HUES48 (cell line): ENCODE measurements around the gene TOGARAM1.

Experiments
- H3K27ac ChIP-seq: one replicate; pipeline ENCODE4 v1.7.0; 2013; ENCODE audit warnings: low read depth, low read length, inconsistent platforms
- H3K27me3 ChIP-seq: 2 replicates; pipeline ENCODE4 v1.6.1; 2013; ENCODE audit warnings: mild to moderate bottlenecking, low read length; ENCODE audit not compliant: control insufficient read depth, insufficient read depth
- H3K36me3 ChIP-seq: 2 replicates; pipeline ENCODE4 v1.6.1; 2013; ENCODE audit warnings: low read length; ENCODE audit not compliant: control insufficient read depth, insufficient read depth
- H3K4me1 ChIP-seq: 2 replicates; pipeline ENCODE4 v1.6.1; 2013; ENCODE audit warnings: mild to moderate bottlenecking, low read length; ENCODE audit not compliant: control insufficient read depth, insufficient read depth
- H3K4me3 ChIP-seq: 2 replicates; pipeline ENCODE4 v1.5.1; 2013; ENCODE audit warnings: mild to moderate bottlenecking, low read depth, low read length
- H3K9ac ChIP-seq: 2 replicates; pipeline ENCODE4 v1.6.1; 2013; ENCODE audit warnings: mild to moderate bottlenecking, low read depth, low read length, moderate library complexity
- H3K9me3 ChIP-seq: 2 replicates; pipeline ENCODE4 v1.6.1; 2013; ENCODE audit warnings: low read length; ENCODE audit not compliant: control insufficient read depth, insufficient read depth

TOGARAM1 gene

GRCh38 chr14:44945264-44945663, 16.7 kb upstream of the TOGARAM1 start:
- no peaks in the 10 kb centered on the region for H3K4me1 ChIP-seq
- H3K9ac ChIP-seq = no peak overlapping the region
- H3K27ac ChIP-seq = no peak overlapping the region
- H3K4me3 ChIP-seq = no peak overlapping the region
- no peaks in the 10 kb centered on the region for H3K27me3 ChIP-seq
- no peaks in the 10 kb centered on the region for H3K9me3 ChIP-seq
- H3K36me3 ChIP-seq = peaks cover 30% of the 10 kb centered on the region

DNA sequence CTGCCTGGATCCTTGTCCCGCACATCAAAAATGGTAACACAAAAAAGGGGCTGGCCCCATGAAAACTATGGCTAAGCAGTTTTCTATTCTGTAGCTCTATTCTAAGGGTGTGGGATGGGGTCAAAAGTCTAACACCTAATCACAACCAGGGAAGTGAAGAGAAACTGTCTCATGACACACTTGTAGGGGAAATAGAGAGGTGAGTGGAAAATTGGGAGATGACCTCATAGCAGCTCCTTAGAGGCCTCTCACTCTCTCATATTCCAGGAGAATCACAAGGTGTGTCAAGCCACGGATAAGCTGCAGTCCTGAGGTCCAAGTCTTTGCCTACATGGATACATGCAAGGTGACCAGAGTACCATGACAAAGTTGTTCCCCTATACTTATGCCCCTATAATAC, 10.9 kb upstream of the TOGARAM1 start:
- no peak overlapping the region for H3K27ac ChIP-seq
- no peaks in the 10 kb centered on the region for H3K27me3 ChIP-seq
- peaks cover 7% of the 10 kb centered on the region; the same call in 1 of the 2 replicates for H3K36me3 ChIP-seq
- no peak overlapping the region for H3K4me3 ChIP-seq
- H3K4me1 ChIP-seq = no peaks in the 10 kb centered on the region
- no peaks in the 10 kb centered on the region for H3K9me3 ChIP-seq
- no peak overlapping the region for H3K9ac ChIP-seq

GRCh38 chr14:44952391-44953110, 9.4 kb upstream of the TOGARAM1 start:
- peaks cover 7% of the 10 kb centered on the region; the same call in 1 of the 2 replicates for H3K36me3 ChIP-seq
- H3K4me1 ChIP-seq = no peaks in the 10 kb centered on the region
- H3K27ac ChIP-seq = no peak overlapping the region
- no peaks in the 10 kb centered on the region for H3K27me3 ChIP-seq
- H3K9me3 ChIP-seq = no peaks in the 10 kb centered on the region
- H3K4me3 ChIP-seq = no peak overlapping the region
- no peak overlapping the region for H3K9ac ChIP-seq

GRCh38 chr14:44954750-44955149, 7.2 kb upstream of the TOGARAM1 start:
- 0 out of 2 replicates have a peak, but pooled peaks cover 3% of the 10 kb centered on the region for H3K36me3 ChIP-seq
- H3K4me3 ChIP-seq = no peak overlapping the region
- no peak overlapping the region for H3K9ac ChIP-seq
- no peak overlapping the region for H3K27ac ChIP-seq
- peaks cover 6% of the 10 kb centered on the region; the same call in 1 of the 2 replicates for H3K4me1 ChIP-seq
- H3K9me3 ChIP-seq = no peaks in the 10 kb centered on the region
- no peaks in the 10 kb centered on the region for H3K27me3 ChIP-seq

GRCh38 chr14:44955528-44955927, 6.5 kb upstream of the TOGARAM1 start:
- Histone ChIP-seq H3K4me3 (no peak overlapping the region), H3K4me1 (peaks cover 13% of the 10 kb centered on the region; the same call in 1 of the 2 replicates), H3K36me3 (0 out of 2 replicates have a peak, but pooled peaks cover 3% of the 10 kb centered on the region), H3K27ac (no peak overlapping the region), H3K9ac (no peak overlapping the region), H3K9me3 (no peaks in the 10 kb centered on the region), H3K27me3 (no peaks in the 10 kb centered on the region)

DNA sequence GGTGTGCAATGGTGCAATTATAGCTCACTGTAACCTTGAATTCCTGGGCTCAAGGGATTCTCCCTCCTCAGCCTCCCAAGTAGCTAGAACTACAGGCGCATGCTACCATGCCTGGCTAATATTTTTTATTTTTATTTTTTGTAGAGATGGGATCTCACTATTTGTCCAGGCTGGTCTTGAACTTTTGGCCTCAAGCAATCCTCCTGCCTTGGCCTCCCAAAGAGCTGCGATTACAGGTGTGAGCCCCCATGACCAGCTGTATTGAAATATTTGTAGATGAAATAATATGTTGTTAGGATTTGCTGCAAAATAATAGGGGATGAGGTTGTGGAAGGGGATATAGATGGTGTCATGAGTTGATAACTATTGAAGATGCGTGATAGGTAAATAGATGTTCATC, 5.1 kb upstream of the TOGARAM1 start:
- H3K36me3 ChIP-seq = 0 out of 2 replicates have a peak, but pooled peaks cover 3% of the 10 kb centered on the region
- H3K9ac ChIP-seq = no peak overlapping the region
- H3K4me1 ChIP-seq = peaks cover 13% of the 10 kb centered on the region; the same call in 1 of the 2 replicates
- no peak overlapping the region for H3K27ac ChIP-seq
- H3K4me3 ChIP-seq = no peak overlapping the region
- H3K9me3 ChIP-seq = no peaks in the 10 kb centered on the region
- H3K27me3 ChIP-seq = no peaks in the 10 kb centered on the region

- Histone ChIP-seq H3K4me1 (peaks cover 26% of the 10 kb centered on the region; the same call in 1 of the 2 replicates), H3K9ac (no peak overlapping the region), H3K9me3 (no peaks in the 10 kb centered on the region), H3K27me3 (no peaks in the 10 kb centered on the region), H3K27ac (no peak overlapping the region), H3K4me3 (peak overlapping the region; percentile 82), H3K36me3 (no peaks in the 10 kb centered on the region)
These were observed 2.5 kb upstream of the TOGARAM1 start for GRCh38 chr14:44959538-44959937.

GRCh38 chr14:44960146-44960545, 1.8 kb upstream of the TOGARAM1 start:
- Histone ChIP-seq H3K27ac (no peak overlapping the region), H3K27me3 (no peaks in the 10 kb centered on the region), H3K36me3 (no peaks in the 10 kb centered on the region), H3K4me1 (peaks cover 28% of the 10 kb centered on the region; the same call in 1 of the 2 replicates), H3K9ac (no peak overlapping the region), H3K9me3 (no peaks in the 10 kb centered on the region), H3K4me3 (peak overlapping the region; percentile 82)

DNA sequence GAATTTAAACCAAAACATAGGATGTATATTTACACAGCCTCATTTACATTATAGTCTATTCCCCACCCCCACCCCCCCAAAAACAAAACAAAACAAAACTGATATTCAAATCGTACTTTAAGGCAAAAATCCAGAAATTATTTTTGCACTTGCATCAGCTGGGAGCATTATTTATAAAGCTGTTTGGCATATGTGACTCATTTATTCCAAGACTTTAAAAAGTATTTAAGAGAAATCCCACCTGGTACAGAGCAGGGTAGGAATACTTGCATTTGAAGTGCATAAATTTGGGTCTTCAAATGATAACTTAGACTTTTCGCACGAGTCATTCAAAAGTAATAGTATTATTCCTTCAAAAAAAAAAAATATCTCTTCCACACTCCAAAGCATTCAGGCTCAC, 1.3 kb upstream of the TOGARAM1 start:
- peaks cover 30% of the 10 kb centered on the region; the same call in 1 of the 2 replicates for H3K4me1 ChIP-seq
- H3K27me3 ChIP-seq = no peaks in the 10 kb centered on the region
- H3K9ac ChIP-seq = 0 out of 2 replicates have a peak overlapping the region, but pooled peaks have one; percentile 52
- H3K27ac ChIP-seq = peak overlapping the region; percentile 86
- H3K9me3 ChIP-seq = no peaks in the 10 kb centered on the region
- H3K4me3 ChIP-seq = peak overlapping the region; percentile 82
- no peaks in the 10 kb centered on the region for H3K36me3 ChIP-seq

DNA sequence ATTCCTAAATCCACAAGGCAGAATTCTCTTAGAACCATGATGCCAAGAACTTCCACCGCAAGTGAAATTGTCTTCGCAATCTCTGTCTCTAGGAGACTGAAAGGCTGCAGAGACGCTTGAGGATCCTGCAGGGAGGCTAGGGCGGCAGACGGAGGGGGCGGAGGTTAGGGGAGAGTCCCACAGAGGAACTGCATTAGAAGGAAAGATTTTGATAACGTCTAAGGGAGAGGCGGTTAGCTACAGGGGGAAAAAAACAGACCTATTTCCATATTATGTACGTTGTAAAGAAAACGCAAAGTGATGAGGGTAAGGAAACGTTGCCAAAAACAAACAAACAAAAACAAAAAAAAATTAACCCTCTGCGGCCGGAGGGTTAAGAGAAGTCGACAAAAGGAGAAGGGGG, 838 bp upstream of the TOGARAM1 start:
- H3K4me3 ChIP-seq = peak overlapping the region; percentile 82
- H3K9ac ChIP-seq = peak overlapping the region; percentile 52; the same call in 1 of the 2 replicates
- no peaks in the 10 kb centered on the region for H3K36me3 ChIP-seq
- no peaks in the 10 kb centered on the region for H3K9me3 ChIP-seq
- H3K27ac ChIP-seq = peak overlapping the region; percentile 86
- peaks cover 30% of the 10 kb centered on the region; the same call in 1 of the 2 replicates for H3K4me1 ChIP-seq
- H3K27me3 ChIP-seq = no peaks in the 10 kb centered on the region

DNA sequence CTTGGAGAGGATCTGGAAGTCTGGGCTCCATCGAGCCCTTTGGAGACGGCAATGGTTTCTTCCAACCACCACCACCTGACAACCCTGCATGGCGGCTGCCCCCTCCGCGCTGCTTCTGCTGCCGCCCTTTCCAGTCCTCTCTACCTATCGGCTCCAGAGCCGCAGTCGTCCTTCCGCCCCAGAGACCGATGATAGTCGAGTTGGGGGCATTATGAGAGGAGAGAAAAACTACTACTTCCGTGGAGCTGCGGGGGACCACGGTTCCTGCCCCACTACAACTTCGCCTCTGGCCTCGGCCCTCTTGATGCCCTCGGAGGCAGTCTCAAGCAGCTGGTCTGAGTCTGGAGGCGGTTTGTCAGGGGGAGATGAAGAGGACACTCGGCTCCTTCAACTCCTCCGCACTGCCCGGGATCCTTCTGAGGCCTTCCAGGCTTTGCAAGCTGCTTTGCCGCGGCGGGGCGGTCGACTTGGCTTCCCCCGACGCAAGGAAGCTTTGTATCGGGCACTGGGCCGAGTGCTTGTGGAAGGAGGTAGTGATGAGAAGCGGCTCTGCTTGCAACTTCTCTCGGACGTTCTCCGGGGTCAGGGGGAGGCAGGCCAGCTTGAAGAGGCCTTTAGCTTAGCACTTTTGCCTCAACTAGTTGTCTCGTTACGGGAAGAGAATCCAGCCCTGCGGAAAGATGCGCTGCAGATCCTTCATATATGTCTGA, 499 bp downstream of the TOGARAM1 start:
- Histone ChIP-seq H3K4me3 (peak overlapping the region; percentile 82), H3K4me1 (peaks cover 36% of the 10 kb centered on the region), H3K27ac (peak overlapping the region; percentile 84), H3K9ac (peak overlapping the region; percentile 68), H3K36me3 (no peaks in the 10 kb centered on the region), H3K27me3 (no peaks in the 10 kb centered on the region), H3K9me3 (no peaks in the 10 kb centered on the region)
